Endothelial cell (in vitro differentiated cells): ENCODE data around the gene C5orf15. TPM values are rescaled to one million over a fixed set of nuclear protein-coding genes. Genes with fewer than 3 reads are reported as not detected.
A peak's percentile ranks its signal among the peaks of the same experiment; 100 is the strongest.

Experiments
- DNase-seq: peaks from one replicate; pipeline ENCODE4 v3.0.0; 2021; ENCODE audit warnings: low spot score
- H3K27ac Mint-ChIP-seq: one replicate; pipeline ENCODE4 v1.8.0; 2021; ENCODE audit warnings: mixed read lengths, inconsistent platforms; ENCODE audit not compliant: unreplicated experiment
- H3K27me3 Mint-ChIP-seq: one replicate; pipeline ENCODE4 v1.8.0; 2021; ENCODE audit warnings: mild to moderate bottlenecking, moderate library complexity, mixed read lengths, inconsistent platforms; ENCODE audit not compliant: unreplicated experiment
- H3K36me3 Mint-ChIP-seq: one replicate; pipeline ENCODE4 v1.8.0; 2021; ENCODE audit warnings: mild to moderate bottlenecking, low read depth, mixed read lengths, inconsistent platforms; ENCODE audit not compliant: unreplicated experiment
- H3K4me1 Mint-ChIP-seq: one replicate; pipeline ENCODE4 v1.8.0; 2021; ENCODE audit warnings: mild to moderate bottlenecking, mixed read lengths, inconsistent platforms; ENCODE audit not compliant: unreplicated experiment
- H3K4me3 Mint-ChIP-seq: one replicate; pipeline ENCODE4 v1.8.0; 2021; ENCODE audit warnings: mild to moderate bottlenecking, mixed read lengths, inconsistent platforms; ENCODE audit not compliant: unreplicated experiment
- H3K9me3 Mint-ChIP-seq: one replicate; pipeline ENCODE4 v1.8.0; 2021; ENCODE audit warnings: mixed read lengths, inconsistent platforms; ENCODE audit not compliant: unreplicated experiment
- CTCF ChIP-seq: fragments of 200-600 bp; sonication (generic); IDR thresholded peaks from one replicate; pipeline ENCODE4 v1.5.0; 2021; ENCODE audit warnings: antibody characterized with exemption; ENCODE audit not compliant: unreplicated experiment
- total RNA-seq: library from RNA; stranded (reverse); fragmentation: NEBNext Ultra II Directional; extraction: Animal tissue kit (Norgen Biotek cat#: 25700); gene quantifications from one replicate; pipeline ENCODE4 v1.2.1, GENCODE V29; 2021; ENCODE audit not compliant: unreplicated experiment

Gene C5orf15
- total RNA-seq, 1 donor from 2014 or later = 35.5 TPM

DNA sequence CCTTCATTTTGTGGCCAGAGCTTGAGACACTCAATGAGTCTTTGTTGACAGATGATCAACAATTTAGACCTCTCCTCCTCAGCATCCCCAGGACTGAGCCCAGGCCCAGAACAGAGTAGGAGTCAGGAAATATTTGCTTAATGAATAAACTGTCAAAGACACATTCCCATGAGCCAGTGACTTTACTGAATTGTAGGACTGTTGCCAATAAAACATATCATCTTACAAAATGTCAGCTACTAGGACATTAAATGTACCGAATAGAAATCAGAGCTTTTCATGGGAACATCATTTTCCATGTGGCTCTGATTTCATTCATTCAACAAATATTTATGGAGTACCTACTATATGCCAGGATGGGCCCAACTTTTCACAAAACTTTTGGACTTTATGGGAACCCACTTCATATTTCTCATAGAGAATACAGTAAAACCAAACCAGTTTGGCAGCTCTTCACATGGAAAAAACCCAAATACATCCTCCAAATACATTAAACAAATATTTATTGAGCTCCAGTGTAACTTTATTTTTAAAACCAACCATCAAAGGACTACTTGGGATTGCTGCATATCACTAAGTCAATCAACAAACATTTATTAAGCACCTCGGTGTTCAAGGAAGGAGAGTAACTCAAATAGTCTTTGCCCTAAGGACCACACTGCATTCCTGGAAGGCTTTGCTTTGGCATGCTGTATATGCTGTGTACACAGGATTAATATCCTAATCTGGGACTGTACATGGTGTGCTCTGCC is 24.9 kb upstream of the C5orf15 start:
- Mint-ChIP-seq H3K27me3 (peaks cover 4% of the 10 kb centered on the region), H3K9me3 (no peaks in the 10 kb centered on the region), H3K4me1 (peaks cover 47% of the 10 kb centered on the region), H3K27ac (peak overlapping the region; percentile 39), H3K4me3 (no peak overlapping the region), H3K36me3 (peaks cover 18% of the 10 kb centered on the region)
- no peak for DNase-seq
- TF ChIP-seq CTCF = no peak

GRCh38 chr5:133992429-133993155 is 24.2 kb upstream of the C5orf15 start:
- no peaks in the 10 kb centered on the region for H3K9me3 Mint-ChIP-seq
- H3K27ac Mint-ChIP-seq = peak overlapping the region; percentile 39
- peaks cover 47% of the 10 kb centered on the region for H3K4me1 Mint-ChIP-seq
- H3K4me3 Mint-ChIP-seq = no peak overlapping the region
- peaks cover 1% of the 10 kb centered on the region for H3K27me3 Mint-ChIP-seq
- TF ChIP-seq CTCF = no peak
- DNase-seq = no peak
- H3K36me3 Mint-ChIP-seq = peaks cover 22% of the 10 kb centered on the region

DNA sequence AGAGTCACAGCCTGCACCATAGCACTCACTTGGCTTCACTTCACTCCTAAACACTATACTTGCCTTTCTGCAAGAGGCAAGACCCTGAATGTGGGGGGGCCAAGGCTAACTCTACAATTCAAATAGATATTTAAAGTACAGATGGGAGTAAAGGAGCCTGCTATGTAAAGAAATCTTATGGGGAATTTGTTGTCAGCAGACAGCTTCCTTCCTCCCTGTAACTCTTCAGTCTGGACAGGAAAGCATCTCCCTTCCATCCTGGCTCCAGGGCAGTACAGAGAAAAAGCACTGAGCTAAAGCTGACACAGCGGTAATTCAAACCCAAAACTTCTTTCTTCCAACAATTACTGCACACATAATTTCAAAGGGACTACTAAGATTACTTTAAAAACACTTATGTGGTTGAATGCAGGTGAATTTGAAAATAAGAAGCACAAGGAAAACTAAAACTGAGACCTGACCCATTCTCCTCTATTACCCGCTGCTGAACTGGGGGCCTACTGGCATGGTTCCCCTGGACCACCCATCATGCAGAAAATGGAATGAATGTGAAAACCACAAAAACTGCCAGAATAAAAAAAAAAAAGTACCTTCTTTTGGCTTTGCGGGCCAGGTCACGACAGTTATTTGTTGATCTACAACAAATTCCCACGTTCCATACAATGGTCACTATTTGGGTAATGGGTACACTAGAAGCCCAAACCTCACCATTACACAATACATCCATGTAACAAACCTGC is 22.9 kb upstream of the C5orf15 start:
- peak overlapping the region; percentile 47 for H3K4me3 Mint-ChIP-seq
- no peak for TF ChIP-seq CTCF
- peak overlapping the region; percentile 91 for H3K27ac Mint-ChIP-seq
- peaks cover 41% of the 10 kb centered on the region for H3K4me1 Mint-ChIP-seq
- H3K27me3 Mint-ChIP-seq = peaks cover 1% of the 10 kb centered on the region
- no peak for DNase-seq
- no peaks in the 10 kb centered on the region for H3K9me3 Mint-ChIP-seq
- H3K36me3 Mint-ChIP-seq = peaks cover 22% of the 10 kb centered on the region

- Mint-ChIP-seq H3K4me1 (peaks cover 35% of the 10 kb centered on the region), H3K9me3 (no peaks in the 10 kb centered on the region)
- TF ChIP-seq CTCF = no peak
Observed at GRCh38 chr5:133990396-133990795, 22.0 kb upstream of the C5orf15 start.

More at GRCh38 chr5:133990396-133990795, 22.0 kb upstream of the C5orf15 start:
- Mint-ChIP-seq H3K27me3 (peaks cover 1% of the 10 kb centered on the region), H3K27ac (no peak overlapping the region), H3K36me3 (peaks cover 29% of the 10 kb centered on the region), H3K4me3 (no peak overlapping the region)
- DNase-seq = no peak
